NCI-H345 (cell line): ENCODE data around the gene PPOX.

Source experiments
- DNase-seq: peaks from one replicate; lab custom pipeline; 2025; lab: John Stamatoyannopoulos, UW

Gene PPOX

GRCh38 chr1:161176468-161177111, 10.4 kb downstream of the PPOX start:
- no peak for DNase-seq

GRCh38 chr1:161177112-161177935, 11.1 kb downstream of the PPOX start, which contains the start of gene B4GALT3:
TSS of gene B4GALT3 (minus strand) at chr1:161177507. CDS start at chr1:161176060, 1,447 bp downstream.
- DNase-seq, result peak; percentile 88

GRCh38 chr1:161177936-161178244, 11.7 kb downstream of the PPOX start:
- DNase-seq, result no peak

GRCh38 chr1:161179698-161180097, 13.5 kb downstream of the PPOX start:
- no peak for DNase-seq

GRCh38 chr1:161180639-161181038, 14.4 kb downstream of the PPOX start:
- DNase-seq, result no peak

- no peak for DNase-seq
Observed at GRCh38 chr1:161182214-161182613, 16.0 kb downstream of the PPOX start.

- no peak for DNase-seq
Observed at GRCh38 chr1:161185282-161185682, 19.1 kb downstream of the PPOX start.

- no peak for DNase-seq
Observed at GRCh38 chr1:161185732-161186311, 19.6 kb downstream of the PPOX start.

GRCh38 chr1:161187311-161187710, 21.1 kb downstream of the PPOX start:
- DNase-seq, result no peak

- no peak for DNase-seq
Observed at GRCh38 chr1:161188381-161188780, 22.2 kb downstream of the PPOX start.

- DNase-seq, result no peak
Observed at GRCh38 chr1:161189036-161189435, 22.8 kb downstream of the PPOX start.

- DNase-seq, result no peak
Observed at GRCh38 chr1:161190962-161191521, 24.8 kb downstream of the PPOX start.

- no peak for DNase-seq
Observed at GRCh38 chr1:161191971-161192370, 25.7 kb downstream of the PPOX start.

GRCh38 chr1:161192476-161193465, 26.5 kb downstream of the PPOX start:
- DNase-seq, result peak; percentile 60

GRCh38 chr1:161193561-161194235, 27.5 kb downstream of the PPOX start:
- no peak for DNase-seq

- no peak for DNase-seq
Observed at GRCh38 chr1:161195171-161195570, 28.9 kb downstream of the PPOX start.

GRCh38 chr1:161196111-161196510, 29.9 kb downstream of the PPOX start:
- no peak for DNase-seq

GRCh38 chr1:161196521-161197451, 30.6 kb downstream of the PPOX start:
- no peak for DNase-seq

GRCh38 chr1:161197560-161198193, 31.5 kb downstream of the PPOX start:
- DNase-seq, result no peak
